GM23338 (cell line): ENCODE results near the gene PLIN4.

Experiments
- CREB1 ChIP-seq: fragments of 250-450 bp; sonication (Bioruptor Pico); IDR thresholded peaks from 2 replicates; pipeline ENCODE4 v1.5.0; 2020; ENCODE audit warnings: low read depth, mild to moderate bottlenecking, moderate library complexity
- CTCF ChIP-seq, 2 experiments: fragments of 200-600 bp in 1 of 2; sonication (generic) in 1 of 2; conservative IDR thresholded peaks; 2 replicates each; pipeline versions ENCODE4 v1.5.1 to v1.6.1; 2016 to 2017; ENCODE audit warnings: antibody characterized with exemption in 2 of 2, low read depth in 2 of 2, mild to moderate bottlenecking in 2 of 2, moderate library complexity in 1 of 2
- EZH2phosphoT487 ChIP-seq: fragments of 200-600 bp; sonication (generic); IDR thresholded peaks from one replicate; pipeline ENCODE4 v1.8.1; 2018; ENCODE audit warnings: antibody characterized with exemption; ENCODE audit not compliant: unreplicated experiment
- NANOG ChIP-seq: IDR thresholded peaks from 2 replicates; pipeline ENCODE4 v1.6.1; 2016; ENCODE audit warnings: antibody characterized with exemption, borderline replicate concordance
- POLR2AphosphoS5 ChIP-seq: IDR thresholded peaks from 2 replicates; pipeline ENCODE4 v1.6.1; 2016; ENCODE audit warnings: antibody characterized with exemption, low read depth
- REST ChIP-seq: IDR thresholded peaks from one replicate; pipeline ENCODE4 v1.6.1; 2018; ENCODE audit warnings: antibody characterized with exemption; ENCODE audit not compliant: unreplicated experiment

- TF ChIP-seq CTCF (conservative IDR thresholded peaks at IDR 0.05; ENCODE audit: low read depth in 2 of 2), result no peak
- no peak for TF ChIP-seq EZH2phosphoT487
- no peak for TF ChIP-seq POLR2AphosphoS5
- no peak for TF ChIP-seq CREB1 (CRISPR knock-in tag)
- TF ChIP-seq REST, result no peak
- TF ChIP-seq NANOG, result no peak
Observed at GRCh38 chr19:4497770-4498389, 20.4 kb downstream of the PLIN4 start.
